ENCODE measurements around the gene RPH3AL. TPM values are rescaled to one million over a fixed set of nuclear protein-coding genes. Genes with fewer than 3 reads are reported as not detected.
"Not testable (repeated sequence)": the region's sequence is repeated elsewhere in the genome, so short reads cannot be mapped to it uniquely, and the experiment has no call there.

Gene RPH3AL
- total RNA-seq, 1 experiment from 2014 or later: 24.9 TPM

- Histone ChIP-seq H3K4me1 (ENCODE audit: insufficient read depth, low read length) (no peaks in the 10 kb centered on the region), H3K36me3 (ENCODE audit: low read depth, low read length) (no peaks in the 10 kb centered on the region), H3K9me3 (ENCODE audit: low read length) (no peaks in the 10 kb centered on the region), H3K4me3 (ENCODE audit: low read length) (no peak overlapping the region), H3K9me2 (replicated peaks; ENCODE audit: low read length) (no peaks in the 10 kb centered on the region), H3F3A (ENCODE audit: low read length, unreplicated experiment) (no peaks in the 10 kb centered on the region), H3K9ac (ENCODE audit: low read length) (no peak overlapping the region), H3K4me2 (ENCODE audit: low read length) (no peak overlapping the region), H4K20me1 (ENCODE audit: low read length) (no peaks in the 10 kb centered on the region), H3K27ac (ENCODE audit: low read length) (no peak overlapping the region), H3K79me2 (ENCODE audit: low read length) (no peaks in the 10 kb centered on the region), H2AFZ (ENCODE audit: low read length) (no peak overlapping the region), H3K27me3 (ENCODE audit: low read length) (no peaks in the 10 kb centered on the region)
- TF ChIP-seq CTCF (conservative IDR thresholded peaks at IDR 0.05; ENCODE audit: low read depth, low read length) (no peak), EZH2 (IDR thresholded peaks at IDR 0.05; ENCODE audit: low read length, unreplicated experiment) (no peak), EZH2phosphoT487 (IDR thresholded peaks at IDR 0.05; ENCODE audit: borderline replicate concordance, low read length) (no peak)
- BruUV-seq (replicated peaks): no TSS peak
- ChIA-PET CTCF (no interaction called here), POLR2A (ENCODE audit: unreplicated experiment) (no interaction called here)
- ATAC-seq: no peak
- no peak for DNase-seq
- intact Hi-C loops (cut with micrococcal nuclease): no loop called here
Measured at GRCh38 chr17:235831-236640, 116.6 kb downstream of the RPH3AL start.

- H3F3A ChIP-seq (ENCODE audit: low read length, unreplicated experiment); BruUV-seq (replicated peaks); H3K9me2 ChIP-seq (replicated peaks; ENCODE audit: low read length); CTCF ChIA-PET; H3K9ac ChIP-seq (ENCODE audit: low read length); H3K27ac ChIP-seq (ENCODE audit: low read length); DNase-seq; intact Hi-C loops (cut with micrococcal nuclease); ATAC-seq; H4K20me1 ChIP-seq (ENCODE audit: low read length); POLR2A ChIA-PET (ENCODE audit: unreplicated experiment); H3K4me3 ChIP-seq (ENCODE audit: low read length); H2AFZ ChIP-seq (ENCODE audit: low read length); H3K4me1 ChIP-seq (ENCODE audit: insufficient read depth, low read length); H3K27me3 ChIP-seq (ENCODE audit: low read length); H3K4me2 ChIP-seq (ENCODE audit: low read length); H3K79me2 ChIP-seq (ENCODE audit: low read length); H3K36me3 ChIP-seq (ENCODE audit: low read depth, low read length); H3K9me3 ChIP-seq (ENCODE audit: low read length): not testable (repeated sequence)
Measured at GRCh38 chr17:234994-235830, 117.4 kb downstream of the RPH3AL start.

GRCh38 chr17:234163-234993 is 118.2 kb downstream of the RPH3AL start:
- H3K27me3 ChIP-seq (ENCODE audit: low read length); H2AFZ ChIP-seq (ENCODE audit: low read length); H3K27ac ChIP-seq (ENCODE audit: low read length); H3K36me3 ChIP-seq (ENCODE audit: low read depth, low read length); ATAC-seq; H3K4me2 ChIP-seq (ENCODE audit: low read length); POLR2A ChIA-PET (ENCODE audit: unreplicated experiment); H3K9me2 ChIP-seq (replicated peaks; ENCODE audit: low read length); H3K79me2 ChIP-seq (ENCODE audit: low read length); H3K4me3 ChIP-seq (ENCODE audit: low read length); H3F3A ChIP-seq (ENCODE audit: low read length, unreplicated experiment); DNase-seq; BruUV-seq (replicated peaks); CTCF ChIA-PET; H4K20me1 ChIP-seq (ENCODE audit: low read length); H3K9ac ChIP-seq (ENCODE audit: low read length); intact Hi-C loops (cut with micrococcal nuclease); H3K4me1 ChIP-seq (ENCODE audit: insufficient read depth, low read length); H3K9me3 ChIP-seq (ENCODE audit: low read length): not testable (repeated sequence)

Measured in PC-3 (cell line).